Measurements from ENCODE around the gene GOLGA6A.
"Not testable (repeated sequence)": the region's sequence is repeated elsewhere in the genome, so short reads cannot be mapped to it uniquely, and the experiment has no call there.

Gene GOLGA6A

DNA sequence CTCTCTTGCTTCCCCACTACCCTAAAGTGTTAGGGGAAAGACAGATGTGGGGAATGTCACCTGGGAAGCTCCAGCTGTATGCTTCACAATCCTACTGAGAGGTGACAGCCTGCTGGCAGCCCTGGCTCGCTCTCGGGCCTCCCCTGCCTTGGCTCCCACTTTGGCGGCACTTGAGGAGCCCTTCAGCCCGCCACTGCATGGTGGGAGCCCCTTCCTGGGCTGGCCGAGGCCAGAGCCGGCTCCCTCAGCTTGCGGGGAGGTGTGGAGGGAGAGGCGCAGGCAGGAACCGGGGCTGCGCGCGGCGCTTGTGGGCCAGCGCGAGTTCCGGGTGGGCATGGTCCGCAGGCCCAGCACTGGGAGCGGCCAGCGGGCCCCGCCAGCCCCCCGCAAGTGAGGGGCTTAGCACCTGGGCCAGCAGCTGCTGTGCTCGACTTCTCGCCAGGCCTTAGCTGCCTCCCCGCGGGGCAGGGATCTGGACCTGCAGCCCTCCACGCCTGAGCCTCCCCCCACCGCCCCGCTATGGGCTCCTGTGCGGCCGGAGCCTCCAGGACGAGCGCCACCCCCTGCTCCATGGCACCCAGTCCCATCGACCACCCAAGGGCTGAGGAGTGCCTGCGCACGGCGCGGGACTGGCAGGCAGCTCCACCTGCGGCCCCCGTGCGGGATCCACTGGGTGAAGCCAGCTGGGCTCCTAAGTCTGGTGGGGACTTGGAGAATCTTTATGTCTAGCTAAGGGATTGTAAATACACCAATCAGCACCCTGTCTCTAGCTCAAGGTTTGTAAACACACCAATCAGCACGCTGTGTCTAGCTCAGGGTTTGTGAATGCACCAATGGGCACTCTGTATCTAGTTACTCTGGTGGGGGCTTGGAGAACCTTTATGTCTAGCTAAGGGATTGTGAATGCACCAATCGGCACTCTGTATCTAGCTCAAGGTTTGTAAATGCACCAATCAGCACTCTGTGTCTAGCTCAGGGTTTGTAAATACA lies 29.8 kb downstream of the GOLGA6A start:
- DNase-seq (ENCODE audit: low read depth in 3 of 3): not testable (repeated sequence)

DNA sequence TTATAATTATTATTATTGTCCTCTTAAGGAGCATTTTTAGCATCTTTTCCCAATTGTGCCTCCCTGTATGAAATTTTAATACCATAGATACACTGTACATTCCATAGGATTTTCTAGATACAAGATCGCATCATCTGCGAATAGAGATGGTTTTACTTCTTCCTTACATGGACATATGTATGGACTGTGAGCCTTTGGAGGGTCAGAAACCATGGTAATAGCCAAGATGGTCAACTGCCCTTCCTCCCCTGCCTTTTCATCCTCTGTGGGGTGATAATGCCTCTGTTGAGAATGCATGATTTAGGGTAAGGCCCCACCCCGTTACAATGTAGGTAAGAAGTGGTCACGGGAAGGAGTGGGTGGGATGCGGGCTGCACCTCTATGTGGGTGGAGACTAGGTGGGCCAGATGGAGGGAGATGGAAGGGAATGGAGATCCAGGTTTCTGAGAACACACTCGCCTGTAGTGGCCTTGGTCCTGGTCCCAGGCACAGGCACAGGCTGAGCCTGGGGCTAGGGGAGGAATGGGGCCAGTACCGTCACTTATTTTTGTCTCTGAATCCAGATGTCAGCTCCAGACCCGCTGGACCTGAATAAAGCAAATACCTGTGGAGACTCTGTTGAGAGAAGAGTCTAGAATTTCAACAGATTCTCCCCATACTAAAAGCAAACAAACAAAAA lies 31.7 kb downstream of the GOLGA6A start:
- no peak for DNase-seq (ENCODE audit: low read depth in 3 of 3)

DNA sequence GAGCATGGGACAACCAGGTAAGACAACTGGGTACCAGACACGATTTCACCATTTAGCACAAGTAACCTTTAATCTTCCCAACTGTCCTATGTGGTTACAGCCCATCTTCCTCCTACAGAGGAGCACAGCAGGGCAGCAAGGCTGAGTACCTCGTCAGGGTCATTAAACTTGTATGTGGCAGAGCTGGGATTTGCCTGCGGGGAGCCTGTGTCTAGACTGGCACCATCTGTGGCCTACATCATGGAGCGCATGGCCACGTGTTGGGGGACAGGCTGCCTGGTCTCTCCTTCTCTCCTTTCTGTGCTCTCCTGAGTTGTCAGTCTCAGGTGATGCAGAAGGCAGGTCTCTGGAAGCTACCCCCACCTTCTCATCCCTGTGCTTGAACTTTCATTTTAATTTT lies 32.2 kb downstream of the GOLGA6A start:
- no peak for DNase-seq (ENCODE audit: low read depth in 3 of 3)

DNA sequence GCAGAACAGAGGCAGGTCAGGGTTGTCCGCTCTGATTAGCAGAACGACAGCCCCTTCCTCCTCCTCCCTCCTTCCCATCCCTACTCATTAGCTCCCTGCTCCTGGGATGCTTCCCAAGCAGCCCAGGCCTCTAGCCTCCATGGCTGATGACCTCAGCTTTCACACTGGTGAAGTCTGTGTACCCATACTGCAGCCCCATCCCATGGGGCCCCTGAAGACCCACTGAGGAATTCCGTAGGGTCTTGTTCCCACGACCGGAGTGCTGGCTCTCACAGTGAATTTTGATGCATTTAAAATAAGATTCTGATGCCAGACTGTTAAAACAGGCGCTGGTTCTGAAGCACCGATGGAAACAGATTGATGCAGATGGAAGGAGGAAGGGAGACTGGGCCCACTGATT lies 36.1 kb downstream of the GOLGA6A start:
- no peak for DNase-seq (ENCODE audit: low read depth in 3 of 3)

DNA sequence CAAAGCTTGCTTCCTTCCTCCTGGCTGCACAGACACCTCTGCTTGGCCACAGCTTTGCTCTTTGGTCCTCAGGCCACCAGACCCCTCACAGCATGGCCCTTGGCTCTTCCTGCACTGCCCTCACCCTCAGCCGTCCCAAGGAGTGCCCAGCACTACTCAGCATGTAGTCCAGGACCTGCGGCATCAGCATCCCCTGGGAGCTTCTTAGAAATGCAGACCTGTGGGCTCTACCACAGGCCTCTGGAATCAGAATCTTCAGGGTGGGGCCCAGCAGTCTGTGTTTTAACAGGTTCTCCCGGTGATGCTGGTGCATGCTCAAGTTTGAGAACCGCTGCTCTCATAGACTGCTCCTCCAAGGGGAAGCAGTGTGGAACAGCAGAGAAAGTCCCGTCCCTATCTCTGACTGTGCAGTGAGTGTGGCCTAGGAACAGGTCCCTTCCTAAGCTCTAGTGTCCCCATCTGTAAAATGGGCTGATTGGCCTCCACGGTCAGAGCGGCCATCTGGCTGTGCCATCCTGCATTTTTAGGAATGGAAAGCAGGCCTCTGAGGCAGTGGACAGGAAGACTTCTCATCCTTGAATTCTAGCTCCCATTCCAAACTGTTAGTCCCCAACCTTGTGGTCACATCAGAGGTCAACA lies 36.6 kb downstream of the GOLGA6A start:
- DNase-seq (ENCODE audit: low read depth in 3 of 3): no peak

DNA sequence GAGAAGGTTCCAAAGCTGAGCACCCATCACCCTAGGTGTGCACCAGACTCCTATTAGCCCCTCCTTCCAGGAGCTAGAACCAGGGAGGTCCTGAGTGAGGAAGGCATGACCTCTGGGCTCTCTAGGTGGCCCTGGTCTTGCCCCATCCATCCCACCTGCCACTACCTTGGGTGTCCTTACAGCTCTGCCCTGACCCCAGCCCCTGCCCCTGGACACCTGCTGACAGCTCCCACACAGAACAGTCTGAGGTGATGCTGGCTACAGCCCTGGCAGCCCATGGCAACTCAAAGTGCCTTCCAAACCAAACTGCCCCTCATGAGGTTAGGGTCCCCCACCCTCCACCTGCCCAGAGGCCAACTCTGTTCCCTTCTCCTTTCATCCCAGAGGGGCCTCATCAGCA lies 37.2 kb downstream of the GOLGA6A start:
- DNase-seq (ENCODE audit: low read depth in 3 of 3): no peak

DNA sequence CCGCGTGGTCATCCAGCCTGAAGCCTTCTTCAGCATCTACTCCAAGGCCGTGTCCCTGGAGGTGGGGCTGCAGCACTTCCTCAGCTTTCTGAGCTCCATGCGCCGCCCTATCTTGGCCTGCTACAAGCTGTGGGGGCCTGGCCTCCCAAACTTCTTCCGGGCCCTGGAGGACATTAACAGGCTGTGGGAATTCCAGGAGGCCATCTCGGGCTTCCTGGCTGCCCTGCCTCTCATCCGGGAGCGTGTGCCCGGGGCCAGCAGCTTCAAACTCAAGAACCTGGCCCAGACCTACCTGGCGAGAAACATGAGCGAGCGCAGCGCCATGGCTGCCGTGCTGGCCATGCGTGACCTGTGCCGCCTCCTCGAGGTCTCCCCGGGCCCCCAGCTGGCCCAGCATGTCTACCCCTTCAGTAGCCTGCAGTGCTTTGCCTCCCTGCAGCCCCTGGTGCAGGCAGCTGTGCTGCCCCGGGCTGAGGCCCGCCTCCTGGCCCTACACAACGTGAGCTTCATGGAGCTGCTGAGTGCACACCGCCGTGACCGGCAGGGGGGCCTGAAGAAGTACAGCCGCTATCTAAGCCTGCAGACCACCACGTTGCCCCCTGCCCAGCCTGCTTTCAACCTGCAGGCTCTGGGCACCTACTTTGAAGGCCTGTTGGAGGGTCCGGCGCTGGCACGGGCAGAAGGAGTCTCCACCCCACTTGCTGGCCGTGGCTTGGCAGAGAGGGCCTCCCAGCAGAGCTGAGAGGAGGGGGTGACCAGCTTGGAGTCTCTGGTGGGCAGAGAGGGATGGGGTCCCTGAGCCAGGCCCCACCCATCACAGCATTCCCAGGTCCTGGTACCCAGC lies 37.9 kb downstream of the GOLGA6A start:
- DNase-seq (ENCODE audit: low read depth in 3 of 3): no peak

DNA sequence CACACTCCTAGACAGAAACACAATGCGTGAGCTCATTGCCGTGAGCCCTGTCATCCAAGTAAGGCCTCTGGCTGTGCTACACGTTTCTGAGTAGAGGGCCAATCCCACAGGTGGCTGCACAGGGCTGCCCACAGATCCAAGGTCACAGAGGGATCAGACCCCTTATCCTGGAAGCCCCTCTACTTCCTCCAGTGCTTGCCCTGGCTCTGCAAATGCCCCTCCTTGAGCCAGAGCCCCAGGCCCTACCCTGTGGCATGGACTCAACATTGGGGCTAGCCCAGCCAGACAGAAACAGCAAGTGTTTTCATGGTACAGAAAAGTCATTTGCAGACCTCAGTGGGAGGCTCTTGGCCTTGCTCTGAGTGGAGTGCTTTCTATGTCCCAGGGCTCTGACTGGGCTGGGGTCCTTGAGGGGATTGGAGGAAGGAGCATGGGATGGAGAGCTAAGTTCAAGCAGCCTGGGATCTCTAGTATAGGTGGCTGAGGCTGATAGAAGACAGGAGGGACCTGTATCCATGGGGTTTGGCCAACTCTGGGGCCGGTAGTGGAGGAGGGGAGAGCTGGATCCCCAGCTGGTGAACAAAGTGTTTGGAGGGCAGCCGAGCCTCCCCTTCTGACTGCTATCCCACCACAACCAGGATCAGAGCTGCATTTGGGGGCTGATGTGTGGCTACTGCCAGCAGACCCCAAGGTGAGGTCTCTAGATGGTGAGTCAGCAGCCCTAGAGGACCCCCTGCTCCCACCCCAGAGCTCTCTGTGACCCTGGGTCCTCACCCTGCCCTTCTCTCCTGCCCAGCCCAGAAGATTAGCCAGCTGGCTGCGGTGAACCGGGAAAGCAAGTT lies 38.7 kb downstream of the GOLGA6A start:
- no peak for DNase-seq (ENCODE audit: low read depth in 3 of 3)

DNA sequence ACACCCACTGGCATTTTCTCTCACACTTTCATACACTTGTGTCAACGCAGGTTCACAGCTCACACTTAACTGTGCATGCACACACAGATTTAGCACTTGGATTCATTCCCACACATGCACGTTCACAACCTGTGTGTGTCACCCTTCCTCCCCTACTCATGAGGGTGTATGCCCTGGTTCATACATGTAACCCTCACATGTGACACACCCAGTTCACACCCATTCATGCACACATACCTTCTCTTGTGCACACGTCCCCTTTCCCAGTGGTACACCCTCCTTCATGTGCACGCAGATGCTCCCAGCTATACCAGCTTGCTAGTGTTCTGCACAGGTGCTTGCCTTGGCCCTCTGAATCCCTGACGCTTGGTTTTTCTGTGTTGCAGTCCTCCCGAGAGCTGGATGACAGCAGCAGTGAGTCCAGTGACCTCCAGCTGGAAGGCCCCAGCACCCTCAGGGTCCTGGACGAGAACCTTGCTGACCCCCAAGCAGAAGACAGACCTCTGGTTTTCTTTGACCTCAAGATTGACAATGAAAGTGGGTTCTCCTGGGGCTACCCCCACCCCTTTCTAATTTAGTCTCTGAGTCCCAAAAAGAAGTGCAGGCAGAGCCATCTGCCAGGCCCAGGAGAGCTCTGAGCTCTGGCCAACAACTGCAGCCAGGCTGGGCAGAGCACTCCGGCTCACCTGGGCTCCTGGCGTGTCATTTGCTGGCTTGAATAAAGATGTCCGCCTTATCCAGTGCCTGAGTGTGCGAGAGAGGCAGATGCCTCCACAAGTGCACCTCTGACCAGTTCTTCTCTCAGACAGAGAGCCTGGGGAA lies 39.5 kb downstream of the GOLGA6A start:
- DNase-seq (ENCODE audit: low read depth in 3 of 3): no peak

DNA sequence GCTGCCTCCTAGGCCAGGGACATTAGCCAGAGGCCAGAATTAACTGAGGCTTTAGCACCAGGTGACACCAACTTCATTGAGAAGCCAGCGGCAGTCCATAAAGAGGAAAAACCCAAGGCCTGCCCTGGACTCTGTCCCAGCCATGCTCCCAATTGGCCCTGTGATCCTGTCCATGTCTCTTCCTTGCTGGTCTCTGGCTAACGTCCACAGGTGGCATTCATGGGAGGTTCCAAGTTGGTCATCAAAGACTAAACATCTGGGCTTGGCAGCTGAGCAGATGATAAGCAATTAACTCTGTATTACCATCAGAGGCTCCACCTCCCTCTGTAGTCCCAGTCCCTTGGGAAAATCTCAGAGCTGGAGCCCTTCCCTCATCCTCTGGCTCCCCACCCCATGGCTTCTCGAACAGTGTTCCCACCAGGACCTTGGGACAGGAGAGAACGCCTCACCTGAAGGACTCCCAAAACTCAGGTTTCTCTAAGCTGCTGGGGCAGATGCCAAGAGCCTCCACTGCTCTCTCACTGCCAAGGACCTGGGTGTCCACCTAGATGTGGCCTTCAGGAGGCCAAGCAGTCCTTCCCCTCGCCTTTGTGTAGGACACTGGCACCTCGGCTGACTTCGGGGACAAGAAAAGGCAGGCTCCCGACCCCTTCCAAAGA lies 40.4 kb downstream of the GOLGA6A start:
- DNase-seq (ENCODE audit: low read depth in 3 of 3): no peak

DNA sequence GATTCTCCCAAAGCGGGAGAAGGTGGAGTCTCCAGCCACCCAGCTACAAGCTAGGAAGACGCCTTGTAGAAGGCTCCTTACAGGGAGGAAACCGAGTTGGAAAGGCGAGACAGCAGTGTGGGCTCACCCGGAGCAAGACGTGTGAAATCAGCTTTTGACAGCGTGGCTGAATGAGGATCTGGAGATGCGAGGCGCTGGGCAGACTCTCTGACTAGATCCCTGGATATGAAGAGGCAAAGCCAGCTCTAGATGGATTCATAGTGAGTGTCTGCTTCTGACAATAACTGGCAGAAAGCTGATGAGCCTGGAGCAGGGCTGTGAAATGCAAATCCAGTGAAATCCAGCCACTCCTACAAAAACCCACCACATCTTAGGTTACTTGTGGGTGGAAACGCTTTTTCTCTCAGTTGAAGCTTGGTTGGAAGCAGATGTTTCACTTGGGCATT lies 41.0 kb downstream of the GOLGA6A start:
- DNase-seq (ENCODE audit: low read depth in 3 of 3): no peak

DNA sequence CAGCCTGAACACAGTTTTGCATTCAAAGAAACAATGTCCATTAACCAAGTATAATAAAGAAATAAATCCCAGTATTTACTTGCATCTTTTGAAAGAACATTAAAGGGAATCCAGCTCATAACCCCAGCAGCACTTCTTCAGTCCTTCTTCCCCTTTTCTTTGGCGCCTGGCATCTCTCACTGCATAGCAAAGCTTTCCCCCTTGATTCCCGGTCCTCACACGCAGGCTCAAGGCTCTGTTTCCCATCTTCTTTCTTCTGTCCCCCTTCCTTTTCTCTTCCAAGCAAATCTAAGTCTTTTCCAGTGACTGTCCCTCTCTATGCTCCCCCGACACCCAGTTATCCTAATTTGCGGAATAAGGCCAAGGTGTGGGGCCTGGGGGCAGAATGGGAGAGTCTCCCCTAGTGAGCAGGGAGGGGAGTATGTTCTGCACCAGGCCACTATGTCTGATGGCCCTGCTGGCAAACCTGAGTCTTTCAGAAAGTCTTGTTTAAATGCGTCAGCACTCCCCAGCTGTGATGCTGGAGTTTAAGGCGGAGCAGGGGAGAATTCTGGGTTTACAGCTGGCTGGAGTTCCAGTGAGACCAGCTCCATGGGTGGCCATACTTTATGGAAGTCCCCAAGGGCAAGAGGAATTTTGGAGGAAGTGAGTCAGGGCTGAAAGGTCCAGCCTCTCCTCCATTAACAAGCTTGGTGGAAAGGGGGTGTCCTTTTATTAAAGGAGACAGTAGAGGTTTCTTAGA lies 42.1 kb downstream of the GOLGA6A start:
- DNase-seq (ENCODE audit: low read depth in 3 of 3): no peak

DNA sequence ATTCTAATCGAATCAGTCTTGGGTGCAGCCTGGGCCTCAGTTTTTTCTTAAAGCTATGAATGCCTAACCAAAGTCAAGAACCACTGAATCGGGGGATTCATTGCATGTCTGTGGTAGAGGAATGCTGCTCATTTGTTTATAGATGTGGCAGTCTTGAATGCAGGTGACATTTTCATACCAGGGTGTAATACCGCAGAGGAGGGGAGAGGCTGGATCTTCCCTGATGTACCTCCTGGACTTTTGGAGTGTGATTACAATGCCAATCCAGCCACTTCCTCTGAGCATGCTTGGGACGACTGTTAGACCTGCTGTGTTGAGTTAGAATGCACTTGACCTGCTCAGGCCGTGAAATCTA lies 42.7 kb downstream of the GOLGA6A start:
- DNase-seq (ENCODE audit: low read depth in 3 of 3): no peak

DNA sequence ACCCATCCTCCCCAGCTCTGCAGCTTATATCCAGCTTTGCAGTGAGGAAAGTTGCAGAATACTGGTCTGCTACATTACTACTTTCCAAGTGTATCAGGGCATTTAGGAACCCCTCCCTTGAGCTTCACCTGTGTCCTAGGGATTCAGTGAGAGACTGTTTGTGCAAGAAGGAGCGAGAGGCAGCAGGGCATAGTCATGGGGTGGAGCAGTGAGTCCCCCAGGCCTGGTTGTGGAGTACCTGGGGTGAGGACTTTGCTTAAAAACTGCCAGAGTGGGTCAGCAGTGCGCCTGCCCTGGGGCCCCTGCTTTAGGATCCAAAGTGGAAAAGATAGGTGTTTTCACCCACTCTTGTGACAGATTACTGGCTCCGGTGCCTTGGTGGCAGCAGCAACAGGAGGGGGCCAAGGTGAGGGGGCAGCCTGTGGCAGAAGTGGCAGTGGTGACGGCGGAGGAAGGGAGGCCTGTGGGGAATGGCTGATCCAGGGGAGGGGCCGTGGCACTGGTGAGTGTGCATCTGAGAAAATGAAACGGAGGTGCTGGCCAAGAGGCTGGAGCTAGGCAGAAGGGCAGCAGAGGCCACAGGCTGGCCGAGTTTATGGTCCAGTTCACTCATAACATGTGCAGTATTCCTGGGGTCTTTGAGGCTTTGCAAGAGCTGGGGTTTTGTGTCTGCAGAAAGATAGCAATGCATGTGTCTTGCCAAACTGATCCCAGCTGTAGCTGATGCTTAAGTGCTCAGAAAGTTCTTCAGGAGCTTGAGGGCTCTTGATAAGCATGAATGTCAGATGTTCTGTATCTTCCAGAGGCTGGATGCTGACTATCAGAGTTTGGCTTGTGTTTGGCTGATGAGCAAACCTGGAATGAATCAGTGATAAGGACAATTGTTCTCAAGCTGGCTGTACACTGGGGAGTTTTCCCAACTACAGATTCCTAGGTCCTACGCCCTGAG lies 43.4 kb downstream of the GOLGA6A start:
- DNase-seq (ENCODE audit: low read depth in 3 of 3): no peak

DNA sequence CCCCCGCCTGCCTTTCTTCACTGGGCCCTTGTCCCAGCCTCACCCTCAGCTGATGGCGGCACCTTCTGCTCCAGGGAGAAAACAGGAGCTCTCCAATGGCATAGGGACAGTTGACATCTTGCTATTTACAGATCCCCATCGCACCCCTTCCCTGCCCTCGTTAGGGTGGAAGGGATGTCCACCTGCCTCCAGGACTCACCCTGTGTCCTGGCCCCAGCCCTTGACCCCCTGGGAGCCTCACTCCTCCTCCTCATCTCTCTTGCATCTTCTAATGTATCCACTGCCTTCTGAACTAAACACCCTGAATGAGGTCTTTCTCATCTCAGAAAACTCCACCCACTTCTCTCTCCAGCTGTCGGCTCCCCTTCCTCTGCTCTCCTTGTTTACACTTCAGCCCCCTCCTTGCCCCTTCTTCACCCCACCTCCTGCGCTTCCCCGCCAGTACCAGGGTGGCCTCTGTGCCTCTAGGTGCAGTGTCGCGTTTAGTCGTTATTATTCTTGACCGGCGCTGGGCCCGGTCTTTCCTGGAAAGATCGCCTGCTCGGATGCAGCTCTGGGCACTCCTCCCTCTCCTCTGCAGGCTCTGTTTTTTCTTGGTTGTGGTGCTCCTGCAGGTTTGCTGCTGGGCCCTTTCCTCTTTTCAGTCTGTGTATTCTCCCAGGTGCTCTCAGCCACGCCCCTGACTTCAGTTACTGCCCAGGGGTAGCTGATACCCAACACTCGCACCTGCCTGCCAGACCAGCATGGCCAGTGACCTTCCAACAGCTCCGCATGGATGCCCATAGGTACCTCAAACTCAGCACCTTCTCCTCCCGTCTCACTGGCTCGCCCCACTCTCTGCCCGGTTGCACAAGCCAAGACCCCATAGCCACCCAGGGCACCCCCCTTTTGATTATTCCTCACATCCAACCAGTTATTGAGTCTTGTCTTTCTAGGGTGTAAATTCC lies 44.9 kb downstream of the GOLGA6A start:
- DNase-seq (ENCODE audit: low read depth in 3 of 3): no peak
